HEK293 (cell line): ENCODE results near the gene OR10H5.
A peak's percentile ranks its signal among the peaks of the same experiment; 100 is the strongest.
"Not testable (repeated sequence)": the region's sequence is repeated elsewhere in the genome, so short reads cannot be mapped to it uniquely, and the experiment has no call there.

Experiments used
- CTCF ChIA-PET: fragments of 350-600 bp; formaldehyde crosslinking; extraction: SDS; loops from one replicate; lab custom pipeline; 2021; ENCODE audit warnings: antibody characterized with exemption; lab: Yijun Ruan, JAX
- POLR2A ChIA-PET: fragments of 300-600 bp; formaldehyde crosslinking; extraction: SDS; loops from one replicate; lab custom pipeline; 2020; ENCODE audit warnings: antibody characterized with exemption, inconsistent platforms; lab: Yijun Ruan, JAX
- H3K27ac ChIP-seq: fragments of 200-500 bp; sonication (Bioruptor generic); 2 replicates; pipeline ENCODE4 v1.5.1; 2014; ENCODE audit warnings: low read depth, low read length, control low read depth, inconsistent platforms; ENCODE audit errors: extremely low read depth
- H3K36me3 ChIP-seq, 2 experiments: fragments of 200-500 bp in 1 of 2; sonication (Bioruptor generic) in 1 of 2; 1 replicate in 1 of 2; 2 replicates in 1 of 2; pipeline ENCODE4 v1.5.1; 2014 to 2017; ENCODE audit warnings: inconsistent platforms in 2 of 2, low read length in 2 of 2; ENCODE audit not compliant: control insufficient read depth in 2 of 2, insufficient read depth in 1 of 2
- H3K4me1 ChIP-seq: fragments of 200-500 bp; sonication (Bioruptor generic); 2 replicates; pipeline ENCODE4 v1.5.1; 2014; ENCODE audit warnings: mild to moderate bottlenecking, low read length, inconsistent platforms; ENCODE audit not compliant: control insufficient read depth, insufficient read depth
- H3K4me3 ChIP-seq: 2 replicates; pipeline ENCODE4 v1.5.1; 2011; ENCODE audit warnings: low read depth, mild to moderate bottlenecking, control low read depth, low read length, moderate library complexity
- H3K9me3 ChIP-seq: fragments of 200-500 bp; sonication (Bioruptor generic); 2 replicates; pipeline ENCODE4 v1.5.1; 2014; ENCODE audit warnings: low read depth, low read length, inconsistent platforms; ENCODE audit not compliant: control insufficient read depth, insufficient read depth
- BCL11B ChIP-seq: fragments of 450-650 bp; formaldehyde crosslinking; IDR thresholded peaks from 2 replicates; pipeline ENCODE4 v1.5.1; 2016; ENCODE audit warnings: low read depth, missing biosample characterization, missing genetic modification characterization
- GFI1B ChIP-seq: fragments of 450-650 bp; formaldehyde crosslinking; IDR thresholded peaks from 2 replicates; pipeline ENCODE4 v1.5.1; 2016; ENCODE audit warnings: missing biosample characterization, missing genetic modification characterization
- KLF10 ChIP-seq: fragments of 450-650 bp; IDR thresholded peaks from 2 replicates; pipeline ENCODE4 v1.5.1; 2018; ENCODE audit warnings: missing biosample characterization, mild to moderate bottlenecking, missing genetic modification characterization
- KLF7 ChIP-seq: fragments of 450-650 bp; formaldehyde crosslinking; IDR thresholded peaks from 2 replicates; pipeline ENCODE4 v1.5.1; 2016; ENCODE audit warnings: missing biosample characterization, missing genetic modification characterization, borderline replicate concordance
- ZNF133 ChIP-seq: fragments of 450-650 bp; formaldehyde crosslinking; IDR thresholded peaks from 2 replicates; pipeline ENCODE4 v1.5.1; 2016; ENCODE audit warnings: missing biosample characterization, missing genetic modification characterization
- ZNF23 ChIP-seq: fragments of 450-650 bp; formaldehyde crosslinking; IDR thresholded peaks from 2 replicates; pipeline ENCODE4 v1.5.1; 2016; ENCODE audit warnings: missing biosample characterization, missing genetic modification characterization, borderline replicate concordance
- ZNF571 ChIP-seq: fragments of 450-650 bp; formaldehyde crosslinking; IDR thresholded peaks from 2 replicates; pipeline ENCODE4 v1.5.0; 2017; ENCODE audit warnings: missing biosample characterization, missing genetic modification characterization
- ZNF777 ChIP-seq: fragments of 450-650 bp; formaldehyde crosslinking; IDR thresholded peaks from 2 replicates; pipeline ENCODE4 v1.5.1; 2017; ENCODE audit warnings: missing biosample characterization, missing genetic modification characterization, borderline replicate concordance
- TF ChIP-seq, protein P1 (sequence below): fragments of 450-650 bp; formaldehyde crosslinking; IDR thresholded peaks from 2 replicates; pipeline ENCODE4 v1.5.1; 2016; ENCODE audit warnings: missing biosample characterization, missing genetic modification characterization
- TF ChIP-seq, protein P2 (sequence below): fragments of 450-650 bp; formaldehyde crosslinking; IDR thresholded peaks from 2 replicates; pipeline ENCODE4 v1.5.1; 2017; ENCODE audit warnings: missing biosample characterization, missing genetic modification characterization
- TF ChIP-seq, protein P3 (sequence below): fragments of 450-650 bp; formaldehyde crosslinking; IDR thresholded peaks from 2 replicates; pipeline ENCODE4 v1.5.1; 2016; ENCODE audit warnings: missing biosample characterization, missing genetic modification characterization

Gene OR10H5

DNA sequence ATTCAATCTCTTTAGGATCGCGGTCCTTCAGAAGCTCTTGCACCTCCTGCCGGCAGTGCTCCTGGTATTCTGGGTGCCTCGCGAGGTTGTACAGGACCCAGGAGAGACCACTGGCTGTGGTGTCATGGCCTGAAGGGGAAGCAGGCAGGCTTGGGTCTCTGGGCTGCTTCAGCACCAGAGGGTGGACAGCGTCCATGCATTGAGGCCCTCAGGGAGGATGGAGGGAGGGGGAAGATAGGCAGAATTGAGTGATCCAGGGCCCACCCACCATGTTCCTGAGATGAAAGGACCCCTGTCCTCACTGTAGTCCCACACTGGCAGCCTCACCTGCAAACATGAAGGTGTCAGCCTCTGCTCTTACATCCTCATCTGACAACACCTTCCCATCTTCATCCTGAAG lies 17.9 kb upstream of the OR10H5 start:
- no peak overlapping the region for H3K27ac ChIP-seq
- H3K4me3 ChIP-seq: no peak overlapping the region
- H3K4me1 ChIP-seq: no peaks in the 10 kb centered on the region
- TF ChIP-seq ZNF133 (tag by site-specific recombination): no peak
- TF ChIP-seq, protein P1, sequence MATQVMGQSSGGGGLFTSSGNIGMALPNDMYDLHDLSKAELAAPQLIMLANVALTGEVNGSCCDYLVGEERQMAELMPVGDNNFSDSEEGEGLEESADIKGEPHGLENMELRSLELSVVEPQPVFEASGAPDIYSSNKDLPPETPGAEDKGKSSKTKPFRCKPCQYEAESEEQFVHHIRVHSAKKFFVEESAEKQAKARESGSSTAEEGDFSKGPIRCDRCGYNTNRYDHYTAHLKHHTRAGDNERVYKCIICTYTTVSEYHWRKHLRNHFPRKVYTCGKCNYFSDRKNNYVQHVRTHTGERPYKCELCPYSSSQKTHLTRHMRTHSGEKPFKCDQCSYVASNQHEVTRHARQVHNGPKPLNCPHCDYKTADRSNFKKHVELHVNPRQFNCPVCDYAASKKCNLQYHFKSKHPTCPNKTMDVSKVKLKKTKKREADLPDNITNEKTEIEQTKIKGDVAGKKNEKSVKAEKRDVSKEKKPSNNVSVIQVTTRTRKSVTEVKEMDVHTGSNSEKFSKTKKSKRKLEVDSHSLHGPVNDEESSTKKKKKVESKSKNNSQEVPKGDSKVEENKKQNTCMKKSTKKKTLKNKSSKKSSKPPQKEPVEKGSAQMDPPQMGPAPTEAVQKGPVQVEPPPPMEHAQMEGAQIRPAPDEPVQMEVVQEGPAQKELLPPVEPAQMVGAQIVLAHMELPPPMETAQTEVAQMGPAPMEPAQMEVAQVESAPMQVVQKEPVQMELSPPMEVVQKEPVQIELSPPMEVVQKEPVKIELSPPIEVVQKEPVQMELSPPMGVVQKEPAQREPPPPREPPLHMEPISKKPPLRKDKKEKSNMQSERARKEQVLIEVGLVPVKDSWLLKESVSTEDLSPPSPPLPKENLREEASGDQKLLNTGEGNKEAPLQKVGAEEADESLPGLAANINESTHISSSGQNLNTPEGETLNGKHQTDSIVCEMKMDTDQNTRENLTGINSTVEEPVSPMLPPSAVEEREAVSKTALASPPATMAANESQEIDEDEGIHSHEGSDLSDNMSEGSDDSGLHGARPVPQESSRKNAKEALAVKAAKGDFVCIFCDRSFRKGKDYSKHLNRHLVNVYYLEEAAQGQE (tag by site-specific recombination): peak; percentile 93
- ChIA-PET CTCF (interaction anchor here (0.7 kb wide), 1 partner anchor 241 kb away, joined by 3 read pairs; no protein-coding TSS in a partner anchor), POLR2A (no interaction called here)
- H3K36me3 ChIP-seq: no peaks in the 10 kb centered on the region
- H3K9me3 ChIP-seq: no peaks in the 10 kb centered on the region

DNA sequence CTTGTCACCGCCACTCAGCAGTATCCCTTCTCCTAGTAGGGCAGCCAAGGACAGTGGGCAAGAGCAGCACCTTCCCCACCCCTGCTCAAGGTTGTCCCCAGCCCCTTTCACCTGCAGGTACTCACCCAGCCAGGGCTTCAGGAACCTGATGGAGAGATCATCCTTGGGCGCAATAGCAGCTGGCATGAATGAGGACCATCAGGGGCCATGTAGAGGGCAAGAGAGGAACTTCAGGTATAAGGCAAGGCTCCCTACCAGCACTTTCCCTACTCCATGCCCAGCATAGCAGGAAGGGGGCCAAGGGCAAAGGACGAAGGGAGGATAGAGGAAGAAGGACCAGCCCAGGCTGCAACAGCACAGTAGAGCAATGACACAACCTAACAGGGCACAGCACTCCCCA lies 13.3 kb upstream of the OR10H5 start:
- H3K4me3 ChIP-seq, H3K9me3 ChIP-seq, POLR2A ChIA-PET, H3K4me1 ChIP-seq, CTCF ChIA-PET, H3K27ac ChIP-seq, H3K36me3 ChIP-seq: not testable (repeated sequence)

DNA sequence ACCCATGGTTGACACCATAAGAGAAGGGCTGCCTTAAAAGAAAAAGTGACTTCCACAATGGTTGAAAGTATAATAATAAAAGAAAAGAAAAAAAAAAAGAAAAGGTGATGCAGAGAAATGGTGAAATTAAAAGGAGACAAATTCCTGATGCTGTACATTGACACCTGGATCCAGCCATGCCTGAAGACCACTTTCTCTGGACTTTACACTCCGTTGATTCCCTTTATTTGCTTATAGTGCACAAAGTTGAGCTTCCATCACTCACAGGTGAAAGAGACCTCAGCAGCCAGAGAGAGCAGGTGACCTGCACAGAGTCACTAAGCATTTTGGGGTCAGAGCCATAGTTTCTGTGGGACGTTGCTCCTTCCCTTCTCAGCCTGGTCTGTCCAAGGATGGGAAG lies 12.2 kb upstream of the OR10H5 start:
- no peaks in the 10 kb centered on the region for H3K4me1 ChIP-seq
- POLR2A ChIA-PET: no interaction called here
- CTCF ChIA-PET: interaction anchor here (0.5 kb wide), 1 partner anchor 1605 kb away, joined by 3 read pairs; no protein-coding TSS in a partner anchor
- no peaks in the 10 kb centered on the region for H3K36me3 ChIP-seq
- no peaks in the 10 kb centered on the region for H3K9me3 ChIP-seq
- no peak overlapping the region for H3K4me3 ChIP-seq
- TF ChIP-seq ZNF23 (tag by site-specific recombination) (no peak), BCL11B (no peak), ZNF777 (no peak), KLF10 (tag by site-specific recombination) (no peak), KLF7 (tag by site-specific recombination) (no peak)
- TF ChIP-seq, protein P2, sequence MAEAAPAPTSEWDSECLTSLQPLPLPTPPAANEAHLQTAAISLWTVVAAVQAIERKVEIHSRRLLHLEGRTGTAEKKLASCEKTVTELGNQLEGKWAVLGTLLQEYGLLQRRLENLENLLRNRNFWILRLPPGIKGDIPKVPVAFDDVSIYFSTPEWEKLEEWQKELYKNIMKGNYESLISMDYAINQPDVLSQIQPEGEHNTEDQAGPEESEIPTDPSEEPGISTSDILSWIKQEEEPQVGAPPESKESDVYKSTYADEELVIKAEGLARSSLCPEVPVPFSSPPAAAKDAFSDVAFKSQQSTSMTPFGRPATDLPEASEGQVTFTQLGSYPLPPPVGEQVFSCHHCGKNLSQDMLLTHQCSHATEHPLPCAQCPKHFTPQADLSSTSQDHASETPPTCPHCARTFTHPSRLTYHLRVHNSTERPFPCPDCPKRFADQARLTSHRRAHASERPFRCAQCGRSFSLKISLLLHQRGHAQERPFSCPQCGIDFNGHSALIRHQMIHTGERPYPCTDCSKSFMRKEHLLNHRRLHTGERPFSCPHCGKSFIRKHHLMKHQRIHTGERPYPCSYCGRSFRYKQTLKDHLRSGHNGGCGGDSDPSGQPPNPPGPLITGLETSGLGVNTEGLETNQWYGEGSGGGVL (tag by site-specific recombination): no peak
- H3K27ac ChIP-seq: no peak overlapping the region

DNA sequence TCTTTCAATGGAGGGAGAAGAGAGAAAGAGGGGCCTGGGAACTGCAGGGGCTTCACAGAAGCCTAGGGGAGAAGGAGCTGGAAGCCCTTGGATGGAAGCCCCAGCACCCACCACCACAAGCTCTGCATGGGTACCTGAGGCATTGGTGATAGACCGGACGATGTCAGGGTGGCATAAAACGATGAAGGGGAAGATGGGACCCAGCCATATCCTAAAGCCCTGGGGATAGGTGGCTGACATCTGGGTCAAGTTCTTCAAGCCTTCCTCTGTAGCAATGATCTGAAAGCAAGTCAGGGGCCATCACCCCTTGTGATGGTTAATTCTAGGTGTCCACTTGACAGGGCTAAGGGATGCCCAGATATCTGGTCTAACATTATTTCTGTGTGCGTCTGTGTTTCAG lies 11.2 kb upstream of the OR10H5 start:
- TF ChIP-seq, protein P3, sequence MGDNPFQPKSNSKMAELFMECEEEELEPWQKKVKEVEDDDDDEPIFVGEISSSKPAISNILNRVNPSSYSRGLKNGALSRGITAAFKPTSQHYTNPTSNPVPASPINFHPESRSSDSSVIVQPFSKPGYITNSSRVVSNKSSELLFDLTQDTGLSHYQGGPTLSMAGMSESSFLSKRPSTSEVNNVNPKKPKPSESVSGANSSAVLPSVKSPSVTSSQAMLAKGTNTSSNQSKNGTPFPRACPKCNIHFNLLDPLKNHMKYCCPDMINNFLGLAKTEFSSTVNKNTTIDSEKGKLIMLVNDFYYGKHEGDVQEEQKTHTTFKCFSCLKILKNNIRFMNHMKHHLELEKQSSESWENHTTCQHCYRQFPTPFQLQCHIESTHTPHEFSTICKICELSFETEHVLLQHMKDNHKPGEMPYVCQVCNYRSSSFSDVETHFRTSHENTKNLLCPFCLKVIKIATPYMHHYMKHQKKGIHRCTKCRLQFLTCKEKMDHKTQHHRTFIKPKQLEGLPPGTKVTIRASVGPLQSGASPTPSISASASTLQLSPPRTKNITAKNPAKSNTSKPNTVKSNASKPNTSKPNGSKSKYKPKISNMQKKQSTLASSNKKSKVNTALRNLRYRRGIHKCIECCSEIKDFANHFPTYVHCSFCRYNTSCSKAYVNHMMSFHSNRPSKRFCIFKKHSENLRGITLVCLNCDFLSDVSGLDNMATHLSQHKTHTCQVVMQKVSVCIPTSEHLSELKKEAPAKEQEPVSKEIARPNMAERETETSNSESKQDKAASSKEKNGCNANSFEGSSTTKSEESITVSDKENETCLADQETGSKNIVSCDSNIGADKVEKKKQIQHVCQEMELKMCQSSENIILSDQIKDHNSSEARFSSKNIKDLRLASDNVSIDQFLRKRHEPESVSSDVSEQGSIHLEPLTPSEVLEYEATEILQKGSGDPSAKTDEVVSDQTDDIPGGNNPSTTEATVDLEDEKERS (tag by site-specific recombination): no peak
- TF ChIP-seq, protein P1 (tag by site-specific recombination): no peak
- TF ChIP-seq GFI1B (no peak), ZNF571 (no peak)
- CTCF ChIA-PET: no interaction called here
- no peaks in the 10 kb centered on the region for H3K4me1 ChIP-seq
- no peaks in the 10 kb centered on the region for H3K36me3 ChIP-seq
- no peaks in the 10 kb centered on the region for H3K9me3 ChIP-seq
- POLR2A ChIA-PET: no interaction called here
- H3K27ac ChIP-seq: no peak overlapping the region
- H3K4me3 ChIP-seq: no peak overlapping the region
